GM10847 (cell line): ENCODE results near the gene SPRED1.

Experiments used
- POLR2A ChIP-seq: IDR thresholded peaks from 2 replicates; pipeline ENCODE4 v1.6.1; 2011; ENCODE audit not compliant: insufficient read length; ENCODE audit errors: extremely low read depth

SPRED1 gene

GRCh38 chr15:38263251-38263650 lies 10.6 kb downstream of the SPRED1 start:
- TF ChIP-seq POLR2A, result no peak

- no peak for TF ChIP-seq POLR2A
Observed at GRCh38 chr15:38263996-38264395, 11.4 kb downstream of the SPRED1 start.

- no peak for TF ChIP-seq POLR2A
Observed at GRCh38 chr15:38266247-38266986, 13.8 kb downstream of the SPRED1 start.

- TF ChIP-seq POLR2A, result no peak
Observed at GRCh38 chr15:38267421-38268022, 14.9 kb downstream of the SPRED1 start.

GRCh38 chr15:38271144-38271543 lies 18.5 kb downstream of the SPRED1 start:
- no peak for TF ChIP-seq POLR2A

- no peak for TF ChIP-seq POLR2A
Observed at GRCh38 chr15:38271895-38272294, 19.3 kb downstream of the SPRED1 start.

- no peak for TF ChIP-seq POLR2A
Observed at GRCh38 chr15:38274135-38274534, 21.5 kb downstream of the SPRED1 start.

GRCh38 chr15:38275959-38276358 lies 23.3 kb downstream of the SPRED1 start:
- no peak for TF ChIP-seq POLR2A

- no peak for TF ChIP-seq POLR2A
Observed at GRCh38 chr15:38281031-38281430, 28.4 kb downstream of the SPRED1 start.

- TF ChIP-seq POLR2A, result no peak
Observed at GRCh38 chr15:38283010-38283409, 30.4 kb downstream of the SPRED1 start.

GRCh38 chr15:38285456-38285855 lies 32.8 kb downstream of the SPRED1 start:
- no peak for TF ChIP-seq POLR2A

GRCh38 chr15:38294126-38294525 lies 41.5 kb downstream of the SPRED1 start:
- no peak for TF ChIP-seq POLR2A

GRCh38 chr15:38297623-38298388 lies 45.2 kb downstream of the SPRED1 start:
- TF ChIP-seq POLR2A, result no peak

- no peak for TF ChIP-seq POLR2A
Observed at GRCh38 chr15:38299216-38299615, 46.6 kb downstream of the SPRED1 start.

- TF ChIP-seq POLR2A, result no peak
Observed at GRCh38 chr15:38300395-38300794, 47.8 kb downstream of the SPRED1 start.

- TF ChIP-seq POLR2A, result no peak
Observed at GRCh38 chr15:38304481-38304880, 51.8 kb downstream of the SPRED1 start.

GRCh38 chr15:38307251-38307650 lies 54.6 kb downstream of the SPRED1 start:
- no peak for TF ChIP-seq POLR2A
